HepG2 (cell line): ENCODE results near the gene MDFIC.

ENCODE experiments used
- FOXM1 ChIP-seq: sonication (generic); formaldehyde crosslinking; IDR thresholded peaks from 2 replicates; pipeline ENCODE4 v1.5.0; 2020; ENCODE audit warnings: missing genetic modification reagents
- NR0B2 ChIP-seq: sonication (generic); formaldehyde crosslinking; IDR thresholded peaks from 2 replicates; pipeline ENCODE4 v1.4.0; 2020; ENCODE audit warnings: mild to moderate bottlenecking, missing genetic modification reagents

DNA sequence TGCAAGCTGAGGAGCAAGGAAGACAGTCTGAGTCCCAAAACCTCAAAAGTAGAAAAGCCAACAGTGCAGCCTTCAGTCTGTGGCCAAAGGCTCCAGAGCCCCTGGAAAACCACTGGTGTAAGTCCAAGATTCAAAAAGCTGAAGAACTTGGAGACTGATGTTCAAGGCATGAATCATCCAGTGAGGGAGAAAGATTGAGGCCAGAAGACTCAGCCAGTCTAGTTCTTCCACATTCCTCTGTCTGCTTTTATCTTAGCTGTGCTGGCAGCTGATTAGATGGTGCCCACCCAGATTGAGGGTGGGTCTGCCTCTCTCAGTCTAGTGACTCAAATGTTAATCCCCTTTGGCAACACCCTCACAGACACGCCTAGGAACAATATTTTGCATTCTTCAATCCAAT, 20.1 kb upstream of the MDFIC start:
- TF ChIP-seq NR0B2 (no peak), FOXM1 (no peak)
